KBM-7 (cell line): ENCODE measurements around the gene FXYD7.

ENCODE experiments used
- DNase-seq: peaks from one replicate; pipeline ENCODE4 v3.0.0-alpha.2; 2015
- in situ Hi-C: fragments of 300-500 bp; cut with MboI; formaldehyde crosslinking; loops from 2 replicates; pipeline ENCODE4 v1.14.3; 2020; ENCODE audit warnings: low sequenced_read_pairs, low pct_unique_long_range_greater_than_20kb, mixed read lengths

FXYD7 gene

DNA sequence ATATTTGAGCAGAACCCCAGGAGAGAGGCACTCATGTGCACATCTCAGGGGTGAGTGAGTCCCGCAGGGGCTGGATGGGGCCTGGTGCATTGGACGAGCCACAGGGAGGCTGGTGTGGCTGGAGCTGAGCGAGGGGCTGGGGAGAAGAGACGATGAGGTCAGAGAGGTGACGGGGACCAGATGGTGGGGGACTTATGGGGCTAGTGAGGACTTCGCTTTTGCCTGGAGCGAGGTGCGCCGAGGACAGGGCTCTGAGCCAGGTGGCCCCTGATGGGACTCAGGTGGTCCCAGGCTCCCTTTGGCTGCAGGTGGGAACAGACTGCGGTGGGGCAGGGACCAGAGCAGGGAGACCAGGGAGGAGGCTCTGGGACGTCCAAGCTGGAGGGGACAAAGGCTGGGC, 34.3 kb upstream of the FXYD7 start:
- in situ Hi-C loops, result no loop called here
- no peak for DNase-seq

DNA sequence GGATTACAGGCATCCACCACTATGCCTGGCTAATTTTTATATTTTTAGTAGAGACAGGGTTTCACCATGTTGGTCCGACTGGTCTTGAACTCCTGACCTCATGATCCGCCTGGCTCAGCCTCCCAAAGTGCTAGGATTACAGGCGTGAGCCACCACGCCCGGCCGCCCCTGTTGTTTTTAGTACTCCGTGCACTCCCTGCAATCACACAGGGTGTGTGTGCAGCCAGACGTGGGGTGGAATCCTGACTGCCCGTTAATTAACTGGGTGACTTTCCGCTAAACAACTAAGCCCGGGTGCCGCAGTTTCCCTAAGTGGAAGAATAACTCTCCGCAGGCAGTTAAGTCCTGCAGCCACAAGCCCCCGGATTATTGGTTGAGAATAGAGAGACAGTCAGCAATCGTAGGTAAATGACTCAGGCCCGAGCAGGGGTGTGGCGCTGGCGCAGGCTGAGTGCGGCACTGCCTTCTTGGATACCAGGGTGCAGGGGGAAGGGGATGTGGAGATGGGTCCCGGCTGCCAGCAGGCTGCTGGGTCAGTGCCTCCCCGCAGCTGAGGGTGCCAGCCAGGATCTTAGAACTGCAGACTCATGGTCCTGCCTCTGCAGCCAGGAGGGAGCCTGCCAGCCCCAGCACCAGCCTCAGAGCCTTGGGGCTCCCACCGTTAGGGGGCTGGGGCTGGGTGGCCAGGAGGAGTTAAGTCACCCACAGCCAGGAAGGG, 33.5 kb upstream of the FXYD7 start:
- in situ Hi-C loops, result no loop called here
- no peak for DNase-seq

DNA sequence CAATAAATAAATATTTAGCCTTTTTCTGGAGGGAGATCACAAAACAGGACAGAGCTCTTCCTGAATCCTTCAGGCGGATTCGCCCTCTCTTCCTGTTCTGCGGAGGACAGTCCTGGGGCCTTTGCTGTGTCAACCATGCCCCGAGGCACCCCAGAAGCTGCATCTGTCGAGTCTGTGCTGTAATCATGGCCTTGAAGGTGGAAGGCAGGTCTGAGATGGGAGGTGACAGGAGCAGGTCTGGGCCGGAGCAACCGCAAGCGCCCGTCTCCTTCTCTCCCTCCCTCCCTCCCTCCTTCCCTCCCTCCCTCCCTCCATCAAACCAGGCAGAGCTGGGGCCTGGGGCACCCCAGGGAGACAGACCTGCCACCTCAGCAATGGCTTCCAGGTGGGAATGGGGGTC, 32.1 kb upstream of the FXYD7 start:
- DNase-seq, result no peak
- in situ Hi-C loops, result no loop called here

DNA sequence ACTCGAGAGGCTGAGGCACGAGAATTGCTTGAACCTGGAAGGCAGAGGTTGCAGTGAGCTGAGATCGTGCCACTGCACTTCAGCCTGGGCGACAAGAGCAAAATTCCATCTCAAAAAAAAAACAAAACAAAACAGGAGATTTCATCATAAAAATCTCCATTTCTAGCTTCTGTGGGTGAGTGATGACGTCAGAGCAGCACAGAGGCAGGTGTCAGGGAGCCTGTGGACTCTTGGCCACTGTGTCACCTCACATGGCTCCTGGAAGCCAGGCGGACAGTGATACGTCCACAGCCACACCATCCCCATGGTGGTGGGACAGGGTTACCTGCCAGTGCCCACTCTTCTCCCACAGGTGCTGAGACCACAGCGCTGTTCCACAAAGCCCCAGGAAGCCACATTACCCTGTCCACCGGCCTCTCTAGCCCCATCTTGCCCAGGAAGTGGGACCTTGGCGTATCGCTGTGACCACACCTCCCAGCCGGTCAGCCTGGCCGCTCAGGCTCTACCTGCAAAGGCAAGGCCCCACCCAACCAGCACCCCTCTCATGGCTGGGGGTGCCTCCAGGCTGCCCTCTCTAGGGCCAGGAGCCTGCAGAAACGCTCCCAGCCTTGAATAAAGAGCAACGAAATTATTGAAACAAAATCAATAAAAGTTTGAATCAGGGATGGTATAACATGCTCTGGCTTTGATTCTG, 29.9 kb upstream of the FXYD7 start:
- no peak for DNase-seq
- in situ Hi-C loops, result no loop called here

DNA sequence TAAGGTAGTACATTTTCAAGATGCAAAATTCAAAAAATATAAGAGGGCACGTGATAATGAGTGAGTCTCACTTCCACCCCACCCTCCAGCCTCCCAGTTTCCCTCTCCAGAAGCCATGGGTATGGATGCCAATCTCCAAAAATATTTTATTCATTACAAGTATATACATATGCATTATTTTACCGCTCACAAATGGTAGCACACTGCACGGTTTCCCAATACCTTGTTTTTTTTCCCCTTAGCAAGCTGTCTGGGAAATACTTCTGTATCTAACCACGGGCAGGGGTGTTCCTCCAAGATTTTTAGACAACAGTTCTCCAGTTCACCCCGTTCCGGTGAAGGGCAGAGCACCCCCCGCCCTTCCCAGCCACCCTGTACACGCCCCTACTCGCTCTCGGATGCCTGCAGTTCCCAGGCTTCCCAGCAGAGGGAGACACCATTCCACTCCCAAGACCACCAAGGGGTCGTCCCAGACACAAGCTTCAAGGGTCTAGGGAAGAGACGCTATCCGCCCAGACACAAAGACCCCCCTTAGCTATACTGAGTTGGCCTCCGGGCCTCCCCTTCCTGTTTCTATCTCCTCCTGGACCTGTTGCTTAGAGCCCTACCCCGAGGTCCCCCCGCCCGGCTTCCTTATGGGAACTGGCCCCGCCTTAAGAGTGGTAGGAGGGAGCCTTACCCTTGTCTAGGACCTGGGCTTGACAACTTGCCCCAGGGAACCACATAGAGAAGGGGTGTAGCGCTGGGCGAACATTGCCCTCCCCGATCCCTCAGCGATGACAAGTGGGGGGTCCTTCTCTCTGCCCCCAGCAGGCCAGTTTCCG, 28.5 kb upstream of the FXYD7 start:
- in situ Hi-C loops, result no loop called here
- peak; percentile 71 for DNase-seq

DNA sequence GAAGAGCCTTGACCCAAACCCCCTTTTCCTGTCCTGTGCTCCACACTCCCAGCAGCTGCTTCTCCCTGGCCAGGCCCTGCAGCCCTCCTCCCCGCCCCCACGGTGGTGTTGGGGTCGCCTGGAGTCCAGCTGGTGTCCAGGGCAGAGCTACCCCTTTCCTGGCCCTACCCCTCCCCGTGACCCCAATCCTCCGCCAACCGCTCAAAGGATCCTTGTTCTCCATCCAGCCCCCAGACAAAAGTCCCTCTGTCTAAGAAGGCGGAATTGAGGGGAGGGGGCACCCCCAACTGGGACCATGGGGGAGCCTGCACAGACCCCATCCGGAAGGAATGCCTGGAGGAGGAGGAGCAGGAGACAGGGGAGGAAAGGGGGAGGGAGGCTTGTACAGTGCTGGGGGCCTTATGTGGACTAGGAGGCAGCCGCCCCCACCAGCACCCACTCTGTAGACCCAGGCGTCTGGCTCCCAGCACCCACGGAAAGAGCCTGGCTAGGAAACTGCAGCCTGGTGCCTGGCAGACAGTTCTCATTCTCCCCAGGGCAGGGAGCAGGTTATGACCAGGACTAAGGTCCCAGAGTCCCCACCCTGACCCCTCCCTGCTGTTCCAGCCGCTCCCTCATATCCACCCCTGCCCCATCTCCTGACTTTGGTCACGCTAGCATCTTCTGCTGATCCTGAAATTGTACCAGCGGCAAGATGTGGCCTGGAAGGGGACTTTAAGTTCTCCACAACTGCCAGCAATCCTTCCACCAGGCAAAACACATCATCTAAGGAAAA, 27.7 kb upstream of the FXYD7 start, which contains the start of gene FXYD3:
Gene FXYD3 (plus strand): TSS at position 647 of the 775 bp plus-strand sequence. CDS start 3,554 bp downstream, outside the sequence.
- in situ Hi-C loops, result no loop called here
- DNase-seq, result no peak

DNA sequence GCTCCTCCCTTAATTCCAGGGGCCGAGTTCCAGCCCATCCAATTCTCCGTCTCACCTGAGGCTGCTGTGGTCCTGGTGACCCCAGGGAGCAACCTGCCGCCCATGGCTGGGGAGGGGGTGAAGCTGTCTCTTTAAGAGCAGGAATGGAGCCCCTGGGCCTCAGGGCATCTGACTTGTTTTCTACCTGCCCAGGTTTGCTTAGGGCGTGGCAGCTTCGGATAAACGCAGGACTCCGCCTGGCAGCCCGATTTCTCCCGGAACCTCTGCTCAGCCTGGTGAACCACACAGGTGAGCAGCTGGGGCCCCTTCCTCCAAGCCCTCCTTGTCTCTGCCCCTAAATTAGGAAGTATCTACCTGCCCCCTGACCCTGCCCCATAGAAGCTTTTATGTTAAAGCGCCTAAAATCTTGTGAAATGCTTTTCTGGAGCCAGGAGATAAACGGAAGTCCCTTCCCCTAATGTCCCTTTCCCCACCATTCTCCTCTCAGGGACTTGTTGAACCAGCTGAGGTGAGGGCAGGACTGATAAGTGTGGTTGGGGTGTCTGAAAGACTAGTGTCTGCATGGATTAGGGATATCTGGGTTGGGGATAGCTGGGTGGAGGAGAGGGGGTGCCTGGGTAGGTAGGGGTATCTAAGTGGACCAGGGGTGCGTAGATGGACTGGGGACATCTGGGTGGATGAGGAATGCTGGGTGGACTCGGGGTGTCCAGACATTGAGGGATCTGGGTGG, 26.8 kb upstream of the FXYD7 start:
- DNase-seq, result no peak
- in situ Hi-C loops, result no loop called here

DNA sequence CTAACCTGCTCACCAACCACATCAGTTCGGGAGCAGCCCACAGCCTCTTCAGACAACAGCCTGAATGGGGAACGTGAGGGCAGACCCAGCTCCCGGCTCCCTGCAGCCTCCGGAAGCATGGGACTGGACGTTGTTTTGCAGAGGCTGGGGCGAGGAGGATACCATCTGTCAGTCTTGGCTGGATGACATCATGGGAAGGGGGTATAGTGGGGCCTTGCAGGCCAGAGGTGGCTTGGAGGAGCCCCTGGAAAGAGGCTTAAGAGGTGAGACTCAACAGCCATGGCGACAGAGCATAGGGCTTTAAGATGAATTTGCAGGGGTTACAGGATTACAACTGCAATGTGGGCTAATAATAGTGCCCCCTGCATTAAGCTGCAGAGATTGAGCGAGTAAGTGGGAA, 25.9 kb upstream of the FXYD7 start:
- no peak for DNase-seq
- in situ Hi-C loops, result no loop called here

DNA sequence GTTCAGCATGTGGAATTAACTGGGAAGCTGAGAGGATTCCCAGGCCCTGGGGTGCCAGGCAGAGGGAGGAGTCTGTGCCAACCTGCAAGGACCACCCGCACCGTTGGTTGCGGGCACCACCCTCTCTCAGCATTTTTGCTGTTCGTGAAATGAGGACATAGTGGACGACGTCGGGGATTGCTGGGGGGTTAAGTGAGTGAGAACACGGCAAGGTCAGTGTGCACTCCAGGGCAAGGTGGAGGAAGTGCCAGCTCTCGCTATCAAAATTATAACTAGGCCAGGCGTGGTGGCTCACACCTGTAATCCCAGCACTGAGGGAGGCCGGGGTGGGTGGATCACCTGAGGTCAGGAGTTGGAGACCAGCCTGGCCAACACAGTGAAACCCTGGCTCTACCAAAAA, 25.3 kb upstream of the FXYD7 start:
- in situ Hi-C loops, result no loop called here
- no peak for DNase-seq

DNA sequence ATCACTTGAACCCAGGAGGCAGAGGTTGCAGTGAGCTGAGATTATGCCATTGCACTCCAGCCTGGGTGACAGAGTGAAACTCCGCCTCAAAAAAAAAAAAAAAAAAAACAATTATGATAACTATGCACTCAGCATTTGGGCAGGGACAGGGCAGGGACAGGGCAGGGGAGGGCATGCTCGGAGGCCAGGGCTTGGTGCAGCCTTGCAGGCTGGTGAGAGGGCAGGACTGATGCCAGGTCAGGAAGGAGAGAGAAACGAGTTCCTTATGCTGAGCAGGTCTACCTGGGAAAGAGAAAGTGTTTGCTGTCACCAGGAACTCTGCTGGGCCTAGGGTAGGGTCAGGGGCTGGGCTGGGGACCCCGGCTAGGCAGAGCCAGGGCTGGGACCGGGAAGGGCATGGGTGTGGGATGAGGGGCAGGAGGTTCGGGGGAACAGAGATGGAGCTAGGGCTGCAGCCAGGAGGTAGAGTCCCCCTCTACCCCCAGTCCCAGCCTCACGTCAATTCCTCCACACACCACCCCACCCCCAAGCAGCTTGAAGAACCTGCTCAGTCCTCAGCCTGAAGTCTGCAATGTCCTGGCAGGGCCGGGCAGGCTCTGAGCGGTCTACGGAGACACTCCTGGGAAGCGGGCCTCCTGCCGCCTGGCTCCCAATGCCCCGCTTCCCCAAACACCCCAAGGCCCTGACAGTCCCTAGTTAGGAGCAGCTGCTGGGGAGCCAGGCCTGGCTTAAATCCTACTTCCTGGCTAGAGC, 24.6 kb upstream of the FXYD7 start:
- DNase-seq, result no peak
- in situ Hi-C loops, result no loop called here

DNA sequence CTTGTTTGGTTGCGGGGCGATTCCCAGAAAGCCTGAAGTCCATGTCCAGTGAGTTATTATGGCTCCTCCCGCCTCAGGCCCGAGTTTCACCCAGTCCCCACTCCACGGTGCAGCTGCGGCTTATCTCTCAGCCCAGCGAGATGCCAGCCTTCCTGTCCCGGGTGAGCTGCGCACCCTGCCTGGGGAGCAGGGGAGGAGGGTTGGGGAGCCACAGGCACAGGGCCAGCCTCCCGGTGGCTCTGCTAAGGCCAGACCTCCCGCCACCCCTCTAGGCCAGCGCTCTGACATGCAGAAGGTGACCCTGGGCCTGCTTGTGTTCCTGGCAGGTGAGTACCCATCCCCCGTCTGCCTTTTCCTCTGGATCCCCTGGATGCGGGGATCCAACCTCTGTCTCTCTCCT, 24.0 kb upstream of the FXYD7 start:
- in situ Hi-C loops, result no loop called here
- no peak for DNase-seq

DNA sequence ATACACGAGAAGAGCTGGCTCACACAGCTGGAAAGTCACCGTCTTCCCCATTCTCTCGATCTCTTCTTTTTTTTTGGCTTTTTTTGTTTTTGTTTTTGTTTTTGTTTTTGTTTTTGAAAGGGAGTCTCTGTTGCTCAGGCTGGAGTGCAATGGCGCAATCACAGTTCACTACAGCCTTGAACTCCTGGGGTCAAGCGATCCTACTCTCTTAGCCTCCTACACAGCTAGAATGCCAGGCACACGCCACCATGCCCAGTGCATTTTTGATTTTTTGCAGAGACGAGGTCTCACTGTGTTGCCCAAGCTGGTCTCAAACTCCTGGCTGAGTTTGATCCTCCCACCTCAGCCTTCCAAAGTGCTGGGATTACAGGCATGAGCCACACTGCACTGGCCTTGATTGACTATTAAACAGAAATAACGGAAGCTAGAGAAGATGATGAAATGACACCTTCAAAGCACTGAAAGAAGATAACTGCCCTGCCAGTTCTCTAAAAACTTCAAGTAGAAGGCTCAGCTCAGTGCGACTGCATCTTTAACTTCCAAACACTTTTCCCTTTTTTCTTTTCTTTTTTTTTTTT, 23.4 kb upstream of the FXYD7 start:
- in situ Hi-C loops, result no loop called here

DNA sequence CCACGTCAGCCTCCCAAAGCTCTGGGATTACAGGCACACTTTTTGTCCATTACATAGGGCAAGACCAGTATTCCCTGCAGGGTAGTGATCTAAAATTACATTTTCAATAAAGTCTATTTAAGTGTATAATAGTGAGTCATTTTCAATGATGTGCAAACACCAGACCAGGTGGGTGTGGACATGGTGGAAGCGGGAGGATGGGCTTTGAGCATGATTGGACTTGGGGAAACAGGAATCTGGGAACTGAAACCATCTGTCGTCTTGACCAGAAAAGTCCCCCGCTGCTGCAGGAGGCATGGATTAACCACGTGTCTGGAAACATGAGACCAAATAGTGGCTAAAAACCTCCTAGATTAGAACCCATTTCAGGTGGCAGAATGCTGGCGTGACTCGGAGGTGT, 22.6 kb upstream of the FXYD7 start:
- DNase-seq, result no peak
- in situ Hi-C loops, result no loop called here

More for the DNA sequence above, 23.4 kb upstream of the FXYD7 start:
- DNase-seq, result no peak

DNA sequence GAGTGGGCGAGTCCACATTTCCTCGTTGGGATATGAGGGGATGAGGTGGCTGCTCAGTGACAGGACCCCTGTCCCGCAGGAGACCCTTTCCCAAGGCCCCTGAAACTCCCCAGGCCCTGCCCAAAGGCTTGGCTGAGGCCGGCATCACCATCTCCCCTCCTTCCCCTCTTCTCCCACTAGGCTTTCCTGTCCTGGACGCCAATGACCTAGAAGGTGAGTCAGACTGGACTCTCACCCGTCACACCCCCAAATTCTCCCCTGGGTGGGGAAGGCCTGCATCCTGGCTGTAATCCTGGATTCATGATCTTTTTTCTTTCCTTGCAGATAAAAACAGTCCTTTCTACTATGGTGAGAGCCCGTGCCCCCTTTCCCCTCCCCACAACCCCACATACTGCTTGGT, 22.2 kb upstream of the FXYD7 start:
- in situ Hi-C loops, result no loop called here

DNA sequence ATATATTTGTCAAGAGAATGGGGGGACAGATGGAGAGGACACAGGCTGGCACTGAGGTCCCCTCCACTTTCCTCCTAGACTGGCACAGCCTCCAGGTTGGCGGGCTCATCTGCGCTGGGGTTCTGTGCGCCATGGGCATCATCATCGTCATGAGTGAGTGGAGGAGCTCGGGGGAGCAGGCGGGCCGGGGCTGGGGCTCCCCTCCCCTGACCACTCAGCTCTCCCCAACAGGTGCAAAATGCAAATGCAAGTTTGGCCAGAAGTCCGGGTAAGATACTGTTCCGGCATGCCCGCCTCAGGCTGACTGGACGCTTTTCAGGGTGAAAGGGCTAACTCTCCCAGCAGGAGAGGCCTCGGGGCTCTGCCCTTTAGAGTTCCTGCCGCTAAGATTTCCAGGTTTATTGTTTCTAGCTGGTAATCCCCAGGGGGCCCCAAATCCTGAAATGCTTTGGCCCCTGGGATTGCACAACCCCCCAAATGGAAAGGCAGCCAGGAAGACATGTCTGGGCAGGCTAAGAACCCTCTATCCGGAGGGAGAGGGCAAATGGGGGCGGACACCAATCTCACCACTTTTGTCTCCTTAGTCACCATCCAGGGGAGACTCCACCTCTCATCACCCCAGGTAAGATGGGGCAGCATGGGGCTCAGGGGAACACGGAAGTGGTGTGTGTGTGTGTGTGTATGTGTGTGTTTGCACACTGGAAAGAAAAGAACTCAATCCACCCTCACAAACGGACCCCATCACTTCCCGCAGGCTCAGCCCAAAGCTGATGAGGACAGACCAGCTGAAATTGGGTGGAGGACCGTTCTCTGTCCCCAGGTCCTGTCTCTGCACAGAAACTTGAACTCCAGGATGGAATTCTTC, 20.1 kb upstream of the FXYD7 start:
- DNase-seq, result no peak
- in situ Hi-C loops, result no loop called here

More for the DNA sequence above, 22.2 kb upstream of the FXYD7 start:
- no peak for DNase-seq

DNA sequence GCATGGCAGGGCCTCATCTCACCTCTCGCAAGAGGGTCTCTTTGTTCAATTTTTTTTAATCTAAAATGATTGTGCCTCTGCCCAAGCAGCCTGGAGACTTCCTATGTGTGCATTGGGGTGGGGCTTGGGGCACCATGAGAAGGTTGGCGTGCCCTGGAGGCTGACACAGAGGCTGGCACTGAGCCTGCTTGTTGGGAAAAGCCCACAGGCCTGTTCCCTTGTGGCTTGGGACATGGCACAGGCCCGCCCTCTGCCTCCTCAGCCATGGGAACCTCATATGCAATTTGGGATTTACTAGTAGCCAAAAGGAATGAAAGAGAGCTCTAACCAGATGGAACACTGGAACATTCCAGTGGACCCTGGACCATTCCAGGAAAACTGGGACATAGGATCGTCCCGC, 19.5 kb upstream of the FXYD7 start:
- in situ Hi-C loops, result no loop called here

More for the DNA sequence above, 19.5 kb upstream of the FXYD7 start:
- DNase-seq, result no peak
